K562 (cell line): Measurements from ENCODE around the gene POLR1D. TPM values are rescaled to one million over a fixed set of nuclear protein-coding genes. Genes with fewer than 3 reads are reported as not detected.

Source experiments
- ATAC-seq: fragments of 200-7000 bp; cut with Tn5 transposase; 3 replicates; pipeline ENCODE4 v1.9.1; 2020; ENCODE audit warnings: moderate library complexity
- BruUV-seq: library from RNA; stranded (reverse); fragments of 400-500 nt; replicated peaks from 2 replicates; lab custom pipeline; 2021; lab: Mats Ljungman, UMichigan
- CTCF ChIA-PET: fragments of 300-600 bp; formaldehyde crosslinking; extraction: SDS; loops from one replicate; lab custom pipeline; 2021; ENCODE audit warnings: low intra/inter-chr PET ratio; lab: Yijun Ruan, JAX
- POLR2A ChIA-PET: fragments of 300-600, 350-650 bp; sonication (Branson Sonifier 250); formaldehyde crosslinking; extraction: SDS; loops from one replicate; lab custom pipeline; 2021; ENCODE audit warnings: antibody characterized with exemption, inconsistent platforms; lab: Yijun Ruan, JAX
- DNase-seq, 4 experiments: peaks; one replicate each; pipeline versions ENCODE4 v3.0.0 to v3.0.0-alpha.2; 2011 to 2018; ENCODE audit warnings: low spot score in 3 of 4, mixed read lengths in 3 of 4; ENCODE audit errors: extremely low read depth in 1 of 4
- FAIRE-seq: peaks from 2 replicates; lab custom pipeline; 2011; peaks lifted over from hg19 to GRCh38; lab: Jason Lieb, UNC
- H2AFZ ChIP-seq: 2 replicates; pipeline ENCODE4 v1.6.0; 2011; ENCODE audit warnings: low read depth, low read length, control low read depth, inconsistent platforms
- H3K27ac ChIP-seq: fragments of 200-600 bp; 3 replicates; pipeline ENCODE4 v1.8.0; 2011; ENCODE audit warnings: low read depth, mild to moderate bottlenecking, control low read depth, inconsistent platforms, low read length, moderate library complexity, mixed read lengths; ENCODE audit errors: extremely low read depth
- H3K27me3 ChIP-seq, 2 experiments: fragments of 300-600 bp in 1 of 2; 2 replicates in 1 of 2; 3 replicates in 1 of 2; pipeline versions ENCODE4 v1.6.0 to v1.8.0; 2011; ENCODE audit warnings: inconsistent platforms in 2 of 2, low read length in 2 of 2, mild to moderate bottlenecking in 1 of 2, mixed read lengths in 1 of 2, moderate library complexity in 1 of 2; ENCODE audit not compliant: control insufficient read depth in 2 of 2, insufficient read depth in 2 of 2
- H3K36me3 ChIP-seq: fragments of 300-600 bp; 3 replicates; pipeline ENCODE4 v1.8.0; 2011; ENCODE audit warnings: mild to moderate bottlenecking, low read length, inconsistent platforms; ENCODE audit not compliant: control insufficient read depth, insufficient read depth
- H3K4me1 ChIP-seq, 2 experiments: fragments of 200-600 bp in 1 of 2; replicated peaks in 1 of 2; 2 replicates in 1 of 2; 3 replicates in 1 of 2; pipeline versions ENCODE4 v1.5.1 to v1.8.0; 2011; ENCODE audit warnings: inconsistent platforms in 2 of 2, low read length in 2 of 2, mild to moderate bottlenecking in 1 of 2, mixed read lengths in 1 of 2, moderate library complexity in 1 of 2; ENCODE audit not compliant: control insufficient read depth in 2 of 2, insufficient read depth in 2 of 2
- H3K4me2 ChIP-seq: 2 replicates; pipeline ENCODE4 v1.6.1; 2011; ENCODE audit warnings: low read length, control low read depth, inconsistent platforms, mixed read lengths; ENCODE audit not compliant: insufficient read depth
- H3K4me3 ChIP-seq: fragments of 200-600 bp; sonication (generic), shearing (Covaris generic); 2 replicates; pipeline ENCODE4 v1.5.1; 2016; ENCODE audit warnings: control low read depth, inconsistent platforms
- H3K79me2 ChIP-seq: fragments of 200-600 bp; 3 replicates; pipeline ENCODE4 v1.8.0; 2011; ENCODE audit warnings: low read length, inconsistent platforms; ENCODE audit not compliant: control insufficient read depth, insufficient read depth
- H3K9ac ChIP-seq, 2 experiments: 2 replicates each; pipeline versions ENCODE4 v1.6.0 to v1.6.1; 2011; ENCODE audit warnings: low read depth in 2 of 2, low read length in 2 of 2, control low read depth in 1 of 2, inconsistent platforms in 1 of 2, mild to moderate bottlenecking in 1 of 2, mixed read lengths in 1 of 2; ENCODE audit not compliant: insufficient read depth in 1 of 2
- H3K9me1 ChIP-seq: one replicate; pipeline ENCODE4 v1.6.0; 2011; ENCODE audit warnings: inconsistent platforms, mild to moderate bottlenecking, low read length, moderate library complexity; ENCODE audit not compliant: control insufficient read depth, insufficient read depth
- H3K9me3 ChIP-seq: replicated peaks from 2 replicates; pipeline ENCODE4 v1.5.1; 2011; ENCODE audit warnings: low read depth, low read length, inconsistent platforms; ENCODE audit not compliant: control insufficient read depth, insufficient read depth
- H4K20me1 ChIP-seq: replicated peaks from 2 replicates; pipeline ENCODE4 v1.6.1; 2011; ENCODE audit warnings: low read length, inconsistent platforms, mixed read lengths; ENCODE audit not compliant: control insufficient read depth, insufficient read depth
- ARID3A ChIP-seq: IDR thresholded peaks from 2 replicates; pipeline ENCODE4 v1.6.1; 2012; ENCODE audit warnings: low read depth, low read length, improper control_type of control experiment, borderline replicate concordance
- CREB3 ChIP-seq: fragments of 450-650 bp; conservative IDR thresholded peaks from 2 replicates; pipeline ENCODE4 v1.6.1; 2016; ENCODE audit warnings: missing genetic modification characterization, low read depth, mild to moderate bottlenecking, missing compliant biosample characterization, moderate library complexity
- DMBX1 ChIP-seq: fragments of 250-450 bp; sonication (Bioruptor Pico); IDR thresholded peaks from 2 replicates; pipeline ENCODE4 v1.8.0; 2022; ENCODE audit warnings: inconsistent platforms, mild to moderate bottlenecking, moderate library complexity, borderline replicate concordance
- JUN ChIP-seq, 2 experiments: sonication (generic) in 1 of 2; formaldehyde crosslinking in 1 of 2; IDR thresholded peaks; 2 replicates each; pipeline versions ENCODE4 v1.6.1 to v1.8.0; 2012 to 2022; ENCODE audit warnings: borderline replicate concordance in 2 of 2, mild to moderate bottlenecking in 2 of 2, improper control_type of control experiment in 1 of 2, low read depth in 1 of 2, low read length in 1 of 2, missing genetic modification reagents in 1 of 2
- NELFE ChIP-seq: IDR thresholded peaks from 2 replicates; pipeline ENCODE4 v1.6.1; 2011; ENCODE audit warnings: mild to moderate bottlenecking; ENCODE audit not compliant: insufficient read depth, insufficient read length
- NFRKB ChIP-seq: fragments of 450-650 bp; IDR thresholded peaks from 2 replicates; pipeline ENCODE4 v1.6.1; 2016; ENCODE audit warnings: low read depth
- NRF1 ChIP-seq, 2 experiments: fragments of 450-650 bp; IDR thresholded peaks in 1 of 2; conservative IDR thresholded peaks in 1 of 2; 2 replicates each; pipeline ENCODE4 v1.6.1; 2014; ENCODE audit warnings: mild to moderate bottlenecking in 2 of 2
- PKNOX1 ChIP-seq: fragments of 450-650 bp; IDR thresholded peaks from 2 replicates; pipeline ENCODE4 v1.6.1; 2016
- PYGO2 ChIP-seq: fragments of 450-650 bp; IDR thresholded peaks from 2 replicates; pipeline ENCODE4 v1.6.1; 2016; ENCODE audit warnings: mild to moderate bottlenecking, missing genetic modification characterization, moderate library complexity, missing compliant biosample characterization
- SETDB1 ChIP-seq: IDR thresholded peaks from one replicate; pipeline ENCODE4 v1.6.1; 2012; ENCODE audit warnings: low read length, control low read depth, inconsistent platforms
- SIN3A ChIP-seq, 2 experiments: fragments of 150-350 bp in 1 of 2; IDR thresholded peaks; 2 replicates each; pipeline ENCODE4 v1.6.1; 2011 to 2016; ENCODE audit warnings: borderline replicate concordance in 2 of 2, low read depth in 2 of 2, low read length in 2 of 2, mild to moderate bottlenecking in 2 of 2, moderate library complexity in 2 of 2; ENCODE audit not compliant: control insufficient read depth in 1 of 2
- SIRT6 ChIP-seq: IDR thresholded peaks from one replicate; pipeline ENCODE4 v1.6.1; 2012; ENCODE audit warnings: low read depth, mild to moderate bottlenecking, control low read depth, inconsistent platforms, low read length, moderate library complexity
- SREBF2 ChIP-seq: sonication (generic); formaldehyde crosslinking; IDR thresholded peaks from 2 replicates; pipeline ENCODE4 v1.4.0; 2020; ENCODE audit warnings: mild to moderate bottlenecking, missing genetic modification reagents
- TARDBP ChIP-seq: fragments of 450-650 bp; IDR thresholded peaks from 2 replicates; pipeline ENCODE4 v1.6.1; 2016
- TCF7L2 ChIP-seq: fragments of 150-350 bp; IDR thresholded peaks from 2 replicates; pipeline ENCODE4 v1.6.1; 2016; ENCODE audit warnings: low read depth, mild to moderate bottlenecking, low read length, moderate library complexity
- ZFP36 ChIP-seq: fragments of 150-350 bp; IDR thresholded peaks from 2 replicates; pipeline ENCODE4 v1.6.1; 2018; ENCODE audit warnings: low read length, low read depth; ENCODE audit not compliant: partially characterized antibody
- ZNF23 ChIP-seq: fragments of 250-450 bp; sonication (Bioruptor Pico); IDR thresholded peaks from 2 replicates; pipeline ENCODE4 v1.4.0; 2020; ENCODE audit warnings: mild to moderate bottlenecking
- ZNF445 ChIP-seq: fragments of 250-450 bp; sonication (Bioruptor Pico); IDR thresholded peaks from 2 replicates; pipeline ENCODE4 v1.4.0; 2020; ENCODE audit warnings: low read depth, mild to moderate bottlenecking, moderate library complexity
- ZSCAN32 ChIP-seq: fragments of 450-650 bp; formaldehyde crosslinking; IDR thresholded peaks from 2 replicates; pipeline ENCODE4 v1.4.0; 2020; ENCODE audit warnings: mild to moderate bottlenecking, moderate library complexity
- in situ Hi-C: fragments of 300-500 bp; cut with MboI; formaldehyde crosslinking; loops from 4 replicates; pipeline ENCODE4 v1.15.0; 2018; ENCODE audit warnings: inconsistent platforms, mixed read lengths
- intact Hi-C: fragments of 100-400 bp; cut with micrococcal nuclease; formaldehyde crosslinking; loops from 2 replicates; pipeline ENCODE4 v1.14.2; 2022
- polyA plus RNA-seq, 8 experiments: library from polyadenylated mRNA; depleted of rRNA in 4 of 8; stranded (reverse) in 5 of 8; unstranded in 3 of 8; fragments of >200 nt; fragmentation: Nextera tagmentation in 2 of 8; fragmentation: Illumina TruSeq in 1 of 8; extraction: Ambion mirVana in 2 of 8; extraction: Trizol in 1 of 8; gene quantifications; 2 replicates each; pipeline versions ENCODE4 v1.2.1 to v1.2.3, GENCODE V29; 2011 to 2014; ENCODE audit warnings: inconsistent platforms in 1 of 8, missing spikeins in 1 of 8
- total RNA-seq, 7 experiments: library from RNA; depleted of rRNA in 6 of 7; stranded (reverse); fragments of >200 nt in 6 of 7; fragmentation: Illumina TruSeq in 2 of 7; extraction: Trizol in 2 of 7; gene quantifications; 2 replicates each; pipeline versions ENCODE4 v1.2.1 to v1.2.3, GENCODE V29; 2011 to 2021; ENCODE audit warnings: low replicate concordance in 1 of 7

POLR1D gene
- total and polyA plus RNA-seq, 9 of the 15 experiments (the other 6 are each of a cell fraction or from before 2014, with no cell fraction given) = 107 to 188 (median 145) TPM

GRCh38 chr13:27639186-27639585 lies 17.5 kb downstream of the POLR1D start:
- ChIA-PET POLR2A (interaction anchor here (0.6 to 1.5 kb wide), 5 partner anchors 11 to 1126 kb away, joined by 3 to 5 read pairs (median 3); partner anchors contain the start of gene LNX2), CTCF (no interaction called here)
- H3K9me3 ChIP-seq = no peaks in the 10 kb centered on the region
- BruUV-seq = no TSS peak
- FAIRE-seq (no peak), DNase-seq (no peak), ATAC-seq (no peak)
- no peak overlapping the region for H2AFZ ChIP-seq
- peaks cover 3 to 10% of the 10 kb centered on the region in 2 experiments; a peak in 4 of 5 replicates for H3K4me1 ChIP-seq
- no peaks in the 10 kb centered on the region for H4K20me1 ChIP-seq
- H3K9ac ChIP-seq = no peak overlapping the region
- H3K9me1 ChIP-seq = no peaks in the 10 kb centered on the region
- H3K79me2 ChIP-seq = peaks cover 18% of the 10 kb centered on the region; the same call in 2 of the 3 replicates
- intact Hi-C loops = no loop called here
- H3K4me3 ChIP-seq = no peak overlapping the region
- H3K36me3 ChIP-seq = peaks cover 3% of the 10 kb centered on the region; the same call in 1 of the 3 replicates
- H3K4me2 ChIP-seq = no peak overlapping the region
- H3K27ac ChIP-seq = no peak overlapping the region
- in situ Hi-C loops = no loop called here
- H3K27me3 ChIP-seq = no peaks in the 10 kb centered on the region
- no peak for TF ChIP-seq SIN3A (IDR thresholded peaks at IDR 0.05; ENCODE audit: borderline replicate concordance in 2 of 2, control insufficient read depth in 1 of 2, low read depth in 2 of 2, low read length in 2 of 2)
- TF ChIP-seq NFRKB = no peak
- no peak for TF ChIP-seq SETDB1
- no peak for TF ChIP-seq JUN (IDR thresholded peaks at IDR 0.05; ENCODE audit: borderline replicate concordance, low read depth, low read length)
- TF ChIP-seq JUN (CRISPR knock-in tag; IDR thresholded peaks at IDR 0.05; ENCODE audit: borderline replicate concordance) = no peak
- no peak for TF ChIP-seq PYGO2 (tag)
- no peak for TF ChIP-seq ZNF445 (CRISPR knock-in tag)
- TF ChIP-seq DMBX1 (CRISPR knock-in tag) = no peak
- TF ChIP-seq ZFP36 = no peak
- no peak for TF ChIP-seq NELFE
- no peak for TF ChIP-seq NRF1 (conservative IDR thresholded peaks at IDR 0.05 in 1 of 2, IDR thresholded peaks at IDR 0.05 in 1 of 2)
- no peak for TF ChIP-seq PKNOX1
- TF ChIP-seq SREBF2 (CRISPR knock-in tag) = no peak
- TF ChIP-seq SIRT6 = no peak
- no peak for TF ChIP-seq TCF7L2
- no peak for TF ChIP-seq CREB3 (tag)
- no peak for TF ChIP-seq ARID3A
- no peak for TF ChIP-seq ZNF23
- TF ChIP-seq ZSCAN32 = no peak
- TF ChIP-seq TARDBP = no peak
